Measurements from ENCODE around the gene NDUFS7.

NDUFS7 gene

GRCh38 chr19:1360818-1361461, 22.8 kb upstream of the NDUFS7 start:
- Mint-ChIP-seq H3K4me3 (no peak overlapping the region), H3K27ac (no peak overlapping the region), H3K4me1 (ENCODE audit: low read depth) (peaks cover 38% of the 10 kb centered on the region), H3K9me3 (ENCODE audit: low read depth) (no peaks in the 10 kb centered on the region), H3K27me3 (no peaks in the 10 kb centered on the region), H3K36me3 (peaks cover 3% of the 10 kb centered on the region)

- Mint-ChIP-seq H3K36me3 (peaks cover 3% of the 10 kb centered on the region), H3K9me3 (ENCODE audit: low read depth) (no peaks in the 10 kb centered on the region), H3K4me3 (no peak overlapping the region), H3K27me3 (no peaks in the 10 kb centered on the region), H3K4me1 (ENCODE audit: low read depth) (peaks cover 33% of the 10 kb centered on the region), H3K27ac (no peak overlapping the region)
Observed at GRCh38 chr19:1361601-1362386, 21.9 kb upstream of the NDUFS7 start.

GRCh38 chr19:1362387-1363257, 21.1 kb upstream of the NDUFS7 start:
- Mint-ChIP-seq H3K27me3 (no peaks in the 10 kb centered on the region), H3K4me1 (ENCODE audit: low read depth) (peaks cover 33% of the 10 kb centered on the region), H3K27ac (no peak overlapping the region), H3K4me3 (peak overlapping the region; percentile 79), H3K36me3 (peaks cover 5% of the 10 kb centered on the region), H3K9me3 (ENCODE audit: low read depth) (no peaks in the 10 kb centered on the region)

GRCh38 chr19:1363599-1363998, 20.1 kb upstream of the NDUFS7 start:
- Mint-ChIP-seq H3K36me3 (peaks cover 5% of the 10 kb centered on the region), H3K9me3 (ENCODE audit: low read depth) (no peaks in the 10 kb centered on the region), H3K27me3 (no peaks in the 10 kb centered on the region), H3K27ac (peak overlapping the region; percentile 72), H3K4me3 (peak overlapping the region; percentile 79), H3K4me1 (ENCODE audit: low read depth) (peaks cover 33% of the 10 kb centered on the region)

GRCh38 chr19:1364070-1364704, 19.5 kb upstream of the NDUFS7 start:
- Mint-ChIP-seq H3K27me3 (no peaks in the 10 kb centered on the region), H3K9me3 (ENCODE audit: low read depth) (no peaks in the 10 kb centered on the region), H3K27ac (peak overlapping the region; percentile 72), H3K4me1 (ENCODE audit: low read depth) (peaks cover 33% of the 10 kb centered on the region), H3K36me3 (peaks cover 5% of the 10 kb centered on the region), H3K4me3 (peak overlapping the region; percentile 79)

GRCh38 chr19:1365319-1366269, 18.1 kb upstream of the NDUFS7 start:
- Mint-ChIP-seq H3K4me3 (no peak overlapping the region), H3K36me3 (peaks cover 5% of the 10 kb centered on the region), H3K27ac (no peak overlapping the region), H3K4me1 (ENCODE audit: low read depth) (peaks cover 33% of the 10 kb centered on the region), H3K9me3 (ENCODE audit: low read depth) (no peaks in the 10 kb centered on the region), H3K27me3 (no peaks in the 10 kb centered on the region)

GRCh38 chr19:1366296-1366695, 17.4 kb upstream of the NDUFS7 start:
- peaks cover 5% of the 10 kb centered on the region for H3K36me3 Mint-ChIP-seq
- H3K4me1 Mint-ChIP-seq (ENCODE audit: low read depth), result peaks cover 33% of the 10 kb centered on the region
- no peaks in the 10 kb centered on the region for H3K27me3 Mint-ChIP-seq
- H3K9me3 Mint-ChIP-seq (ENCODE audit: low read depth), result no peaks in the 10 kb centered on the region
- no peak overlapping the region for H3K27ac Mint-ChIP-seq
- H3K4me3 Mint-ChIP-seq, result no peak overlapping the region

- Mint-ChIP-seq H3K4me3 (no peak overlapping the region), H3K4me1 (ENCODE audit: low read depth) (peaks cover 30% of the 10 kb centered on the region), H3K36me3 (peaks cover 2% of the 10 kb centered on the region)
Observed at GRCh38 chr19:1366899-1367870, 16.5 kb upstream of the NDUFS7 start.

GRCh38 chr19:1369214-1369805, 14.4 kb upstream of the NDUFS7 start:
- Mint-ChIP-seq H3K36me3 (peaks cover 2% of the 10 kb centered on the region), H3K9me3 (ENCODE audit: low read depth) (no peaks in the 10 kb centered on the region), H3K4me1 (ENCODE audit: low read depth) (peaks cover 9% of the 10 kb centered on the region), H3K27me3 (no peaks in the 10 kb centered on the region), H3K4me3 (no peak overlapping the region), H3K27ac (no peak overlapping the region)

More at GRCh38 chr19:1366899-1367870, 16.5 kb upstream of the NDUFS7 start:
- H3K9me3 Mint-ChIP-seq (ENCODE audit: low read depth), result no peaks in the 10 kb centered on the region
- H3K27me3 Mint-ChIP-seq, result no peaks in the 10 kb centered on the region
- H3K27ac Mint-ChIP-seq, result no peak overlapping the region

GRCh38 chr19:1370579-1371361, 12.9 kb upstream of the NDUFS7 start:
- Mint-ChIP-seq H3K4me3 (no peak overlapping the region), H3K27me3 (no peaks in the 10 kb centered on the region), H3K27ac (no peak overlapping the region), H3K4me1 (ENCODE audit: low read depth) (no peaks in the 10 kb centered on the region), H3K9me3 (ENCODE audit: low read depth) (no peaks in the 10 kb centered on the region), H3K36me3 (peaks cover 2% of the 10 kb centered on the region)

- Mint-ChIP-seq H3K27ac (no peak overlapping the region), H3K9me3 (ENCODE audit: low read depth) (no peaks in the 10 kb centered on the region), H3K4me1 (ENCODE audit: low read depth) (no peaks in the 10 kb centered on the region), H3K4me3 (no peak overlapping the region), H3K27me3 (no peaks in the 10 kb centered on the region), H3K36me3 (no peaks in the 10 kb centered on the region)
Observed at GRCh38 chr19:1373042-1373533, 10.6 kb upstream of the NDUFS7 start.

All from activated naive CD8-positive, alpha-beta T cell (primary cell).